Panc1 (cell line): ENCODE results near the gene LSG1.

Source experiments
- CTCF ChIP-seq: fragments of 450-650 bp; IDR thresholded peaks from 2 replicates; pipeline ENCODE4 v1.5.1; 2017; ENCODE audit warnings: mild to moderate bottlenecking
- POLR2AphosphoS5 ChIP-seq: IDR thresholded peaks from 2 replicates; pipeline ENCODE4 v1.6.1; 2012; ENCODE audit warnings: mild to moderate bottlenecking, low read depth, low read length, moderate library complexity

DNA sequence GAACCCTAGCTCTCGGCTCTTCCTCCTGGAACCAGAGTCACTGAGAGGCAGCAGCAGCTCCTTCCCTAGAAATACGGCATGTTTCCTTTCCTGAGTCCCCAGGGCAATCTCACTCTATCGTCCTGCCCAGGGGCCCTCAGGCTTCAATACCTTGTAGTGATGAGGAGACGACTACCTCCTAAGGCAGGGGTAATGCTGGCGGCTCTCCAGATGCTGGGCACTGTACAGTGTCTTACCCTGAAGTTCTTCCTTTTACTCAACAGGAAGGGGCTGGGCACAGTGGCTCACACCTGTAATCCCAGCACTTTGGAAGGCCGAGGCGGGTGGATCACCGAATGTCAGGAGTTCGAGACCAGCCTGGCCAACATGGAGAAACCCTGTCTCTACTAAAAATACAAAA, 52.2 kb downstream of the LSG1 start:
- TF ChIP-seq CTCF (no peak), POLR2AphosphoS5 (no peak)
